WTC11 (cell line): ENCODE results near the gene TUBB4B. TPM values are rescaled to one million over a fixed set of nuclear protein-coding genes. Genes with fewer than 3 reads are reported as not detected.

Source experiments
- ATAC-seq: fragments of 200-7000 bp; cut with Tn5 transposase; 2 replicates; pipeline ENCODE4 v1.10.0; 2021; ENCODE audit warnings: mild to moderate bottlenecking, moderate library complexity
- CTCF ChIA-PET: fragments of 300-600 bp; sonication (Branson Sonifier 250); formaldehyde crosslinking; loops from one replicate; lab custom pipeline; 2021; ENCODE audit warnings: antibody characterized with exemption; lab: Charles Lee
- POLR2A ChIA-PET: fragments of 350-600 bp; sonication (Branson Sonifier 250); formaldehyde crosslinking; loops from one replicate; lab custom pipeline; 2021; ENCODE audit warnings: antibody characterized with exemption; lab: Charles Lee
- DNase-seq: peaks from one replicate; pipeline ENCODE4 v3.0.0; 2021; ENCODE audit warnings: low spot score
- H3K27ac Mint-ChIP-seq: 2 replicates; pipeline ENCODE4 v1.8.0; 2021; ENCODE audit warnings: mixed read lengths
- H3K27me3 Mint-ChIP-seq: 2 replicates; pipeline ENCODE4 v1.8.0; 2021; ENCODE audit warnings: low read depth, mild to moderate bottlenecking, moderate library complexity, mixed read lengths
- H3K36me3 Mint-ChIP-seq: 2 replicates; pipeline ENCODE4 v1.8.0; 2021; ENCODE audit warnings: mixed read lengths
- H3K4me1 Mint-ChIP-seq: 2 replicates; pipeline ENCODE4 v1.8.0; 2022; ENCODE audit warnings: mixed read lengths
- H3K4me3 Mint-ChIP-seq: 2 replicates; pipeline ENCODE4 v1.8.0; 2021; ENCODE audit warnings: mild to moderate bottlenecking, moderate library complexity, mixed read lengths
- H3K9me3 Mint-ChIP-seq: 2 replicates; pipeline ENCODE4 v1.8.0; 2021; ENCODE audit warnings: mixed read lengths
- ATF1 ChIP-seq: sonication (generic); formaldehyde crosslinking; IDR thresholded peaks from 2 replicates; pipeline ENCODE4 v1.8.1; 2023; ENCODE audit warnings: mild to moderate bottlenecking, moderate library complexity, missing genetic modification reagents
- ATF3 ChIP-seq: sonication (generic); formaldehyde crosslinking; conservative IDR thresholded peaks from 2 replicates; pipeline ENCODE4 v1.8.1; 2022; ENCODE audit warnings: mild to moderate bottlenecking, missing genetic modification reagents
- ETV6 ChIP-seq: sonication (generic); formaldehyde crosslinking; IDR thresholded peaks from 2 replicates; pipeline ENCODE4 v1.8.1; 2022; ENCODE audit warnings: mild to moderate bottlenecking, missing genetic modification reagents
- MAX ChIP-seq: sonication (generic); formaldehyde crosslinking; IDR thresholded peaks from 2 replicates; pipeline ENCODE4 v1.8.0; 2022; ENCODE audit warnings: mild to moderate bottlenecking, missing genetic modification reagents
- NFE2L1 ChIP-seq: sonication (generic); formaldehyde crosslinking; IDR thresholded peaks from 2 replicates; pipeline ENCODE4 v1.8.1; 2023; ENCODE audit warnings: missing genetic modification reagents
- PREB ChIP-seq: sonication (generic); formaldehyde crosslinking; IDR thresholded peaks from 2 replicates; pipeline ENCODE4 v1.8.1; 2022; ENCODE audit warnings: mild to moderate bottlenecking, missing genetic modification reagents, moderate library complexity, borderline replicate concordance
- PRRX2 ChIP-seq: fragments of 250-450 bp; sonication (Bioruptor Pico); IDR thresholded peaks from 2 replicates; pipeline ENCODE4 v1.8.0; 2021; ENCODE audit warnings: mild to moderate bottlenecking
- SMAD3 ChIP-seq: sonication (generic); formaldehyde crosslinking; IDR thresholded peaks from 2 replicates; pipeline ENCODE4 v1.8.0; 2022; ENCODE audit warnings: missing genetic modification reagents, mild to moderate bottlenecking, borderline replicate concordance
- SP1 ChIP-seq: sonication (generic); formaldehyde crosslinking; conservative IDR thresholded peaks from 2 replicates; pipeline ENCODE4 v1.8.1; 2022; ENCODE audit warnings: missing genetic modification reagents
- TEAD4 ChIP-seq: sonication (generic); formaldehyde crosslinking; IDR thresholded peaks from 2 replicates; pipeline ENCODE4 v1.8.0; 2022; ENCODE audit warnings: mild to moderate bottlenecking, missing genetic modification reagents
- ZNF423 ChIP-seq: fragments of 250-450 bp; sonication (Bioruptor Pico); IDR thresholded peaks from 2 replicates; pipeline ENCODE4 v2.1.2; 2022; ENCODE audit warnings: mild to moderate bottlenecking, moderate library complexity
- ZNF671 ChIP-seq: fragments of 250-450 bp; sonication (Bioruptor Pico); IDR thresholded peaks from 2 replicates; pipeline ENCODE4 v1.8.0; 2021; ENCODE audit warnings: mild to moderate bottlenecking
- total RNA-seq: library from RNA; stranded (reverse); gene quantifications from 3 replicates; pipeline ENCODE4 v1.2.3, GENCODE V29; 2021
- TF ChIP-seq, protein P1 (sequence below): sonication (generic); formaldehyde crosslinking; IDR thresholded peaks from 2 replicates; pipeline ENCODE4 v1.8.1; 2022; ENCODE audit warnings: mild to moderate bottlenecking, moderate library complexity, missing genetic modification reagents
- TF ChIP-seq, protein P2 (sequence below): fragments of 250-450 bp; sonication (Bioruptor Pico); IDR thresholded peaks from 2 replicates; pipeline ENCODE4 v1.9.0; 2021; ENCODE audit warnings: moderate library complexity, mild to moderate bottlenecking, inconsistent platforms, borderline replicate concordance
- TF ChIP-seq, protein P3 (sequence below): fragments of 200-600 bp; IDR thresholded peaks from 2 replicates; pipeline ENCODE4 v1.8.0; 2022; ENCODE audit warnings: antibody characterized with exemption
- TF ChIP-seq, protein P4 (sequence below): fragments of 250-450 bp; sonication (Bioruptor Pico); IDR thresholded peaks from 2 replicates; pipeline ENCODE4 v2.1.2; 2022; ENCODE audit warnings: mild to moderate bottlenecking, moderate library complexity

TUBB4B gene
- total RNA-seq, 1 experiment from 2014 or later, result 375 TPM

DNA sequence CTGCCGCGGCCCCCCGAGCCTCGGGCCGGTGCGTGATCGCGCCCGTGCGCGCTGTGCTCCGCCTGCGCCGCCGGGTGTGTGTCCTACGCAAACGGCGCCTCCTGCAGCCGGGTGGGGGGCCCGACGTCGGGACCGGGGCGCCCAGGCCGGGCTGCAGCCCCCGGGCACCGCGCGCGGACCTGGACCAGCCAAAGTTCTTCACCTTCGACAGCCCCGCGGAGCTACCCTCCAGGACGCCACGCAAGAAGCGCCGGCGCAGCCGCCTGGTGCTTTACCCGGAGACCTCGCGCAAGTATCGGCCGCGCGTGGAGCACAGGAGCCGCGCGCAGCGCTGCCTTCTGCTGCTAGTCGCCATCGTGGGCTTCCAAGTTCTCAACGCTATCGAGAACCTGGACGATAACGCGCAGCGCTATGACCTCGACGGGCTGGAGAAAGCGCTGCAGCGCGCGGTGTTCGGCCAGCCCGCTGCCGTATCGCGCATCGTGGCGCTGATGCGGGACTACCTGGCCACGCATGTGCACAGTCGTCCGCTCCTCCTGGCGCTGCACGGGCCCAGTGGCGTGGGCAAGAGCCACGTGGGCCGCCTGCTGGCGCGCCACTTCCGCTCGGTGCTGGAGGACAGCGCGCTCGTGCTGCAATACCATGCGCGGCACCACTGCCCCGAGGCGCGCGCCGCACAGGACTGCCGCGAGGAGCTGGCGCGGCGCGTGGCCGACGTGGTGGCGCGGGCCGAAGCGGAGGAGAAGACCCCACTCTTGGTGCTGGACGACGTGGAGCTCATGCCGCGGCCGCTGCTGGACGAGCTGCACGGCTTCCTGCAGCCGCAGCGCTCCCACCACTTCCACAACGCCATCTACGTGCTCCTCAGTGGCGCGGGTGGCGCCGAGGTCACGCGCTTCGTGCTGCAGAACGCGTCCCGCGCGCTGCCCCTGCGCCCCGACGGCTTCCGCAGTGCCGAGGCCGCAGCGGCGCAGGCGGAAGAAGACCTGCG lies 37.9 kb downstream of the TUBB4B start:
- ChIA-PET POLR2A (interaction anchor here (0.5 kb wide), 1 partner anchor 691 kb away, joined by 4 read pairs; no protein-coding TSS in a partner anchor), CTCF (interaction anchor here (0.5 to 2.1 kb wide), 7 partner anchors 25 to 266 kb away, joined by 3 to 6 read pairs (median 3); partner anchors contain the start of genes EXD3 and NOXA1)
- no peak for DNase-seq
- no peaks in the 10 kb centered on the region for H3K9me3 Mint-ChIP-seq
- no peak overlapping the region for H3K4me3 Mint-ChIP-seq
- peaks cover 19% of the 10 kb centered on the region for H3K27me3 Mint-ChIP-seq
- ATAC-seq, result no peak
- no peaks in the 10 kb centered on the region for H3K36me3 Mint-ChIP-seq
- no peak overlapping the region for H3K27ac Mint-ChIP-seq
- no peak for TF ChIP-seq SP1
- H3K4me1 Mint-ChIP-seq, result peaks cover 21% of the 10 kb centered on the region

DNA sequence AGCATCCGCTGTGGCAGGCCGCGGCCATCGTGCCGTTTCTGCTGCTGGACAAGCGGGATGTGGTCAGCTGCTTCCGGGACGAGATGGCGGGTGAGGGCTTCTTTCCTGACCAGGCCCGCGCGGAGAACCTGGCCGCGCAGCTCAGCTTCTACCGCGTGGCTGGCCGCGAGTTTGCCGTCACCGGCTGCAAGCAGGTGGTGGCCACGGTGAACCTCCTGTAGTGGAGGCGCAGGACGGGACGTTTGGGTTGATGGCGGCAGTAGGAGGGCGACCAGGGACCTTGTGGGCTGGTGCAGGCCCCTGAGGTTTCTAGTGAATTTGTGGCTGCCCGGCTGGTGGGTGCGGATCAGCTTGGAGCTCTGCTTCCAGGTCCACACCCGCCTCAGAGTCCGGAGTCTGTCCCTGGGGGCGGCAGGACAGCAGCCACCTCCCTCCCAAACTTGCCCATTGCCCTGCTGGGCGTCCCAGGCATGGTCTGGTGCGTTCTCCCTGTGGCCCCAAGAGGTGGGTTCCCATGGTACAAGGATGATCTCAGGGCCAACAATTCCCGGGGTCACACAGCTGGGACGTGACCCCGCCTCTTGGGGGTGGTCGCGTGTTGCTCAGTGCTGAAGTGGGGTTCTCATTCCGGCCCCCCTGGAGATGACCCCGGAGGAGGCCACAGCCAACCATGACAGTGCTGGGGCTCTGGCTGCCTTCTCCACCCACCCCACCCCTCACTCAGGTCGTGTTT lies 38.8 kb downstream of the TUBB4B start:
- DNase-seq (no peak), ATAC-seq (no peak)
- no peaks in the 10 kb centered on the region for H3K36me3 Mint-ChIP-seq
- POLR2A ChIA-PET, result no interaction called here
- no peaks in the 10 kb centered on the region for H3K9me3 Mint-ChIP-seq
- no peak overlapping the region for H3K4me3 Mint-ChIP-seq
- peaks cover 16% of the 10 kb centered on the region for H3K4me1 Mint-ChIP-seq
- TF ChIP-seq, protein P1, sequence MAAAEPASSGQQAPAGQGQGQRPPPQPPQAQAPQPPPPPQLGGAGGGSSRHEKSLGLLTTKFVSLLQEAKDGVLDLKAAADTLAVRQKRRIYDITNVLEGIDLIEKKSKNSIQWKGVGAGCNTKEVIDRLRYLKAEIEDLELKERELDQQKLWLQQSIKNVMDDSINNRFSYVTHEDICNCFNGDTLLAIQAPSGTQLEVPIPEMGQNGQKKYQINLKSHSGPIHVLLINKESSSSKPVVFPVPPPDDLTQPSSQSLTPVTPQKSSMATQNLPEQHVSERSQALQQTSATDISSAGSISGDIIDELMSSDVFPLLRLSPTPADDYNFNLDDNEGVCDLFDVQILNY (CRISPR knock-in tag), result no peak
- no peak for TF ChIP-seq MAX (CRISPR knock-in tag)
- TF ChIP-seq, protein P2, sequence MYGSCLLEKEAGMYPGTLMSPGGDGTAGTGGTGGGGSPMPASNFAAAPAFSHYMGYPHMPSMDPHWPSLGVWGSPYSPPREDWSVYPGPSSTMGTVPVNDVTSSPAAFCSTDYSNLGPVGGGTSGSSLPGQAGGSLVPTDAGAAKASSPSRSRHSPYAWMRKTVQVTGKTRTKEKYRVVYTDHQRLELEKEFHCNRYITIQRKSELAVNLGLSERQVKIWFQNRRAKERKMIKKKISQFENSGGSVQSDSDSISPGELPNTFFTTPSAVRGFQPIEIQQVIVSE (CRISPR knock-in tag), result no peak
- no peak for TF ChIP-seq PREB (CRISPR knock-in tag)
- no peak for TF ChIP-seq ATF3
- H3K27me3 Mint-ChIP-seq, result peaks cover 19% of the 10 kb centered on the region
- CTCF ChIA-PET, result interaction anchor here (0.5 to 2.1 kb wide), 7 partner anchors 26 to 266 kb away, joined by 3 to 6 read pairs (median 3); partner anchors contain the start of genes EXD3 and NOXA1
- H3K27ac Mint-ChIP-seq, result no peak overlapping the region

DNA sequence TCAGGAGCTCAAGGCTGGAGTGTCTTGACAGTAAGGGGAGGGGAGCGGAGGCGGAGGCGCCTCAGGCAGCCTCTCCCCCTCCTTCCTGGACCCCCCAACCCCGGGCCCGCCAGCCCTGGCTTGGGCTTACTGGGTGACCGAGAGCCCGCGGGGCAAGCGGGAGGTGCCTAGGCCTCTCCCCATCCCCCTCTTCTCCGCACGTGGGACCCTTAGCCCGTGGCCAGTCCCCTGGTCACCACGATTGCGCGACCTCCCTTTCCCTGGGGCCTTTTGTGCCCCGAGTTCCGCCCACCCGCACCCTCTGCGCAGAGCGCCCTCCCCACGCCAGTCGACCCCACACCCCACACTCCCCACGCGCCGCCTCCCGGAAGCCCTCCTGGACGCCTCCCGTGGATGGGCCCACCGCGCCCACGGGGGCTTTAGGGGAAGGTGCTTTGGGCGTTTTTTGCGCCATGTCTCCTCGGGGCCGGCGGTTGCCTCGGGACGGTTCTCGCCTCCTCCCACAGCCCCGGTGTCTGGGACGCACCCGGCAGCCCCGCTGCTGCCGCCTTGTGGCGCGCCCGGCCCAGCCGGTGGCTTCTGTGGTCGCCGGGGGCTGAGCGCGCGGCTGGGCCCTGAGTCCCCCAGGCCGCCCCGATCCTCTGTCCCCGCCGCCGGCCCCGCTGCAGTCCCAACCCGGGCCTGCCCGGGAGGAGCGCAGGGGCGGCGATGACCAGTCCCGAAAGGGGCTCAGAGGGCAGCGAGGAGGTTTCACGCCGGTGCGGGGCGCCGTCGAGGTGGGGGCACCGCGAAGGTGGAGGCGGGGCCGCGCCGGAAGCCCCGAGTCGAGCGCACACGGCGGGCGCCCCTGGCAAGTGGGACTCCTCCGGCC lies 39.6 kb downstream of the TUBB4B start:
- Mint-ChIP-seq H3K36me3 (no peaks in the 10 kb centered on the region), H3K9me3 (no peaks in the 10 kb centered on the region), H3K27ac (no peak overlapping the region), H3K4me1 (peaks cover 9% of the 10 kb centered on the region), H3K27me3 (peaks cover 19% of the 10 kb centered on the region), H3K4me3 (peak overlapping the region; percentile 68)
- ChIA-PET CTCF (interaction anchor here (0.6 to 2.7 kb wide), 13 partner anchors 8 to 143 kb away, joined by 3 to 17 read pairs (median 5); partner anchors contain the start of genes EXD3, NOXA1 and NRARP), POLR2A (no interaction called here)
- peak; percentile 45 for ATAC-seq
- peak; percentile 66 for DNase-seq
- TF ChIP-seq NFE2L1 (CRISPR knock-in tag), result no peak
- TF ChIP-seq ATF3, result no peak
- no peak for TF ChIP-seq ZNF423 (CRISPR knock-in tag)
- TF ChIP-seq ETV6, result peak; percentile 66; the same call in 1 of the 2 replicates
- no peak for TF ChIP-seq SMAD3 (CRISPR knock-in tag)
- TF ChIP-seq ZNF671 (CRISPR knock-in tag), result no peak
- TF ChIP-seq, protein P1 (CRISPR knock-in tag), result 0 out of 2 replicates have a peak, but pooled peaks have one; percentile 42
- TF ChIP-seq, protein P3, sequence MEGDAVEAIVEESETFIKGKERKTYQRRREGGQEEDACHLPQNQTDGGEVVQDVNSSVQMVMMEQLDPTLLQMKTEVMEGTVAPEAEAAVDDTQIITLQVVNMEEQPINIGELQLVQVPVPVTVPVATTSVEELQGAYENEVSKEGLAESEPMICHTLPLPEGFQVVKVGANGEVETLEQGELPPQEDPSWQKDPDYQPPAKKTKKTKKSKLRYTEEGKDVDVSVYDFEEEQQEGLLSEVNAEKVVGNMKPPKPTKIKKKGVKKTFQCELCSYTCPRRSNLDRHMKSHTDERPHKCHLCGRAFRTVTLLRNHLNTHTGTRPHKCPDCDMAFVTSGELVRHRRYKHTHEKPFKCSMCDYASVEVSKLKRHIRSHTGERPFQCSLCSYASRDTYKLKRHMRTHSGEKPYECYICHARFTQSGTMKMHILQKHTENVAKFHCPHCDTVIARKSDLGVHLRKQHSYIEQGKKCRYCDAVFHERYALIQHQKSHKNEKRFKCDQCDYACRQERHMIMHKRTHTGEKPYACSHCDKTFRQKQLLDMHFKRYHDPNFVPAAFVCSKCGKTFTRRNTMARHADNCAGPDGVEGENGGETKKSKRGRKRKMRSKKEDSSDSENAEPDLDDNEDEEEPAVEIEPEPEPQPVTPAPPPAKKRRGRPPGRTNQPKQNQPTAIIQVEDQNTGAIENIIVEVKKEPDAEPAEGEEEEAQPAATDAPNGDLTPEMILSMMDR, result peak; percentile 22; the same call in 1 of the 2 replicates
- no peak for TF ChIP-seq TEAD4
- TF ChIP-seq ATF1 (CRISPR knock-in tag), result 0 out of 2 replicates have a peak, but pooled peaks have one; percentile 41
- TF ChIP-seq, protein P4, sequence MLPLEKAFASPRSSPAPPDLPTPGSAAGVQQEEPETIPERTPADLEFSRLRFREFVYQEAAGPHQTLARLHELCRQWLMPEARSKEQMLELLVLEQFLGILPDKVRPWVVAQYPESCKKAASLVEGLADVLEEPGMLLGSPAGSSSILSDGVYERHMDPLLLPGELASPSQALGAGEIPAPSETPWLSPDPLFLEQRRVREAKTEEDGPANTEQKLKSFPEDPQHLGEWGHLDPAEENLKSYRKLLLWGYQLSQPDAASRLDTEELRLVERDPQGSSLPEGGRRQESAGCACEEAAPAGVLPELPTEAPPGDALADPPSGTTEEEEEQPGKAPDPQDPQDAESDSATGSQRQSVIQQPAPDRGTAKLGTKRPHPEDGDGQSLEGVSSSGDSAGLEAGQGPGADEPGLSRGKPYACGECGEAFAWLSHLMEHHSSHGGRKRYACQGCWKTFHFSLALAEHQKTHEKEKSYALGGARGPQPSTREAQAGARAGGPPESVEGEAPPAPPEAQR, result no peak
- TF ChIP-seq MAX (CRISPR knock-in tag), result peak; percentile 44; the same call in 1 of the 2 replicates
- TF ChIP-seq PRRX2 (CRISPR knock-in tag), result no peak
- TF ChIP-seq SP1, result peak; percentile 67
